HL-60 (cell line): Measurements from ENCODE around the gene ANK3.

Source experiments
- DNase-seq, 2 experiments: peaks; one replicate each; pipeline ENCODE4 v3.0.0-alpha.2; 2010 to 2020; ENCODE audit warnings: low read depth in 1 of 2, low spot score in 1 of 2
- H3K27ac ChIP-seq: fragments of 250-450 bp; sonication (Bioruptor Pico); replicated peaks from 2 replicates; pipeline ENCODE4 v1.5.1; 2020; ENCODE audit warnings: mild to moderate bottlenecking, moderate library complexity
- H3K27me3 ChIP-seq: fragments of 250-450 bp; sonication (Bioruptor Pico); 2 replicates; pipeline ENCODE4 v1.5.1; 2021; ENCODE audit warnings: mild to moderate bottlenecking, moderate library complexity; ENCODE audit not compliant: insufficient read depth, poor library complexity, severe bottlenecking
- H3K4me3 ChIP-seq: replicated peaks from 2 replicates; pipeline ENCODE4 v1.5.1; 2011; ENCODE audit warnings: mild to moderate bottlenecking, control low read depth, low read length; ENCODE audit not compliant: insufficient read depth
- CTCF ChIP-seq: IDR thresholded peaks from one replicate; pipeline ENCODE4 v1.5.1; 2011; ENCODE audit warnings: low read length, control low read depth, inconsistent platforms; ENCODE audit not compliant: insufficient read depth
- GABPA ChIP-seq: IDR thresholded peaks from 2 replicates; pipeline ENCODE4 v1.6.1; 2012; ENCODE audit warnings: low read depth
- POLR2AphosphoS5 ChIP-seq: IDR thresholded peaks from 2 replicates; pipeline ENCODE4 v1.6.1; 2012; ENCODE audit warnings: low read depth
- REST ChIP-seq: IDR thresholded peaks from 2 replicates; pipeline ENCODE4 v1.6.1; 2012; ENCODE audit warnings: low read depth; ENCODE audit not compliant: insufficient replicate concordance
- SPI1 ChIP-seq: IDR thresholded peaks from 2 replicates; pipeline ENCODE4 v1.6.1; 2012; ENCODE audit warnings: low read depth, mild to moderate bottlenecking, borderline replicate concordance

The ANK3 gene

GRCh38 chr10:60335708-60336107 lies 54.0 kb downstream of the ANK3 start:
- TF ChIP-seq POLR2AphosphoS5 (no peak), SPI1 (no peak), REST (no peak), GABPA (no peak), CTCF (no peak)
- H3K27ac ChIP-seq: no peak overlapping the region
- no peaks in the 10 kb centered on the region for H3K27me3 ChIP-seq
- DNase-seq: no peak
- no peak overlapping the region for H3K4me3 ChIP-seq

- Histone ChIP-seq H3K27me3 (no peaks in the 10 kb centered on the region), H3K4me3 (no peak overlapping the region), H3K27ac (no peak overlapping the region)
- TF ChIP-seq SPI1 (no peak), CTCF (no peak), POLR2AphosphoS5 (no peak), GABPA (no peak), REST (no peak)
- no peak for DNase-seq
Observed at GRCh38 chr10:60334991-60335390, 54.7 kb downstream of the ANK3 start.

GRCh38 chr10:60332371-60332770 lies 57.3 kb downstream of the ANK3 start:
- TF ChIP-seq POLR2AphosphoS5: no peak
- TF ChIP-seq GABPA: no peak
- TF ChIP-seq SPI1: no peak
- no peak for TF ChIP-seq REST
- TF ChIP-seq CTCF: no peak
- H3K4me3 ChIP-seq: no peak overlapping the region
- H3K27ac ChIP-seq: no peak overlapping the region
- no peak for DNase-seq
- H3K27me3 ChIP-seq: no peaks in the 10 kb centered on the region
